H1 (cell line): ENCODE results near the gene IQSEC3. TPM values are rescaled to one million over a fixed set of nuclear protein-coding genes. Genes with fewer than 3 reads are reported as not detected.

Experiments used
- CTCF ChIA-PET: fragments of 300-600 bp; sonication (Branson Sonifier 250); formaldehyde crosslinking; loops from one replicate; lab custom pipeline; 2021; ENCODE audit not compliant: partially characterized antibody; lab: Charles Lee
- POLR2A ChIA-PET: fragments of 300-600 bp; sonication (Branson Sonifier 250); formaldehyde crosslinking; loops from one replicate; lab custom pipeline; 2021; ENCODE audit warnings: inconsistent platforms; ENCODE audit not compliant: partially characterized antibody; lab: Charles Lee
- DNase-seq, 2 experiments: peaks; one replicate each; pipeline versions ENCODE4 v3.0.0 to v3.0.0-alpha.2; 2010 to 2022; ENCODE audit warnings: low spot score in 2 of 2, low read depth in 1 of 2, mixed read lengths in 1 of 2
- FAIRE-seq: peaks from 2 replicates; lab custom pipeline; 2011; peaks lifted over from hg19 to GRCh38; lab: Jason Lieb, UNC
- H2AFZ ChIP-seq: 2 replicates; pipeline ENCODE4 v1.8.1; 2012; ENCODE audit warnings: low read length, inconsistent platforms
- H2AK5ac ChIP-seq: 2 replicates; pipeline ENCODE4 v1.6.1; 2013; ENCODE audit warnings: low read depth, low read length
- H2BK120ac ChIP-seq: replicated peaks from 2 replicates; pipeline ENCODE3; 2013; ENCODE audit warnings: low read depth, low read length, inconsistent platforms
- H2BK12ac ChIP-seq: 2 replicates; pipeline ENCODE4 v1.6.1; 2013; ENCODE audit warnings: low read depth, low read length
- H2BK15ac ChIP-seq: 2 replicates; pipeline ENCODE4 v1.6.1; 2013; ENCODE audit warnings: low read length
- H2BK20ac ChIP-seq: 2 replicates; pipeline ENCODE4 v1.6.1; 2013; ENCODE audit warnings: low read length
- H2BK5ac ChIP-seq: 2 replicates; pipeline ENCODE4 v1.6.1; 2013; ENCODE audit warnings: low read depth, low read length
- H3K14ac ChIP-seq: 2 replicates; pipeline ENCODE4 v1.6.1; 2013; ENCODE audit warnings: inconsistent platforms; ENCODE audit not compliant: insufficient read length
- H3K18ac ChIP-seq: 2 replicates; pipeline ENCODE4 v1.6.1; 2013; ENCODE audit warnings: low read length; ENCODE audit errors: extremely low read depth
- H3K23ac ChIP-seq: 2 replicates; pipeline ENCODE4 v1.6.1; 2013; ENCODE audit warnings: inconsistent platforms; ENCODE audit not compliant: insufficient read length
- H3K23me2 ChIP-seq: 2 replicates; pipeline ENCODE4 v1.6.1; 2013; ENCODE audit warnings: low read depth, low read length
- H3K27ac ChIP-seq: 2 replicates; pipeline ENCODE4 v1.6.1; 2011; ENCODE audit warnings: low read depth, low read length, inconsistent platforms
- H3K27me3 ChIP-seq, 4 experiments: replicated peaks in 1 of 4; 1 replicate in 1 of 4; 2 replicates in 3 of 4; pipeline versions ENCODE4 v1.6.1 to v1.8.1; 2011 to 2013; ENCODE audit warnings: low read length in 3 of 4, mild to moderate bottlenecking in 3 of 4, inconsistent platforms in 2 of 4, mixed read lengths in 2 of 4, moderate library complexity in 1 of 4; ENCODE audit not compliant: control insufficient read depth in 3 of 4, insufficient read depth in 3 of 4; ENCODE audit errors: extremely low read depth in 1 of 4
- H3K36me3 ChIP-seq, 4 experiments: 2 replicates each; pipeline versions ENCODE4 v1.6.1 to v1.8.1; 2011 to 2013; ENCODE audit warnings: mild to moderate bottlenecking in 4 of 4, low read length in 3 of 4, moderate library complexity in 2 of 4, control low read depth in 1 of 4, inconsistent platforms in 1 of 4; ENCODE audit not compliant: insufficient read depth in 4 of 4, control insufficient read depth in 2 of 4
- H3K4ac ChIP-seq: replicated peaks from 2 replicates; pipeline ENCODE3; 2013; ENCODE audit warnings: low read length, low read depth, mixed read lengths, inconsistent platforms; ENCODE audit not compliant: insufficient read length
- H3K4me1 ChIP-seq, 4 experiments: replicated peaks in 1 of 4; 1 replicate in 1 of 4; 2 replicates in 3 of 4; pipeline versions ENCODE4 v1.6.1 to v1.8.1; 2011 to 2013; ENCODE audit warnings: low read length in 3 of 4, inconsistent platforms in 2 of 4, mixed read lengths in 1 of 4; ENCODE audit not compliant: insufficient read depth in 4 of 4, control insufficient read depth in 3 of 4
- H3K4me2 ChIP-seq, 2 experiments: 2 replicates each; pipeline versions ENCODE4 v1.6.1 to v1.8.1; 2011 to 2013; ENCODE audit warnings: low read depth in 2 of 2, low read length in 2 of 2, control low read depth in 1 of 2, inconsistent platforms in 1 of 2, mild to moderate bottlenecking in 1 of 2; ENCODE audit not compliant: insufficient read depth in 1 of 2
- H3K4me3 ChIP-seq, 4 experiments: fragments of 200-600, 300-600 bp in 1 of 4; sonication (generic), shearing (Covaris generic), sonication (Bioruptor Twin) in 1 of 4; 2 replicates each; pipeline versions ENCODE4 v1.5.1 to v1.8.1; 2011 to 2016; ENCODE audit warnings: low read length in 4 of 4, low read depth in 3 of 4, control low read depth in 2 of 4, inconsistent platforms in 2 of 4, mild to moderate bottlenecking in 2 of 4, mixed read lengths in 1 of 4, moderate library complexity in 1 of 4; ENCODE audit not compliant: insufficient read depth in 2 of 4; ENCODE audit errors: extremely low read depth in 1 of 4
- H3K56ac ChIP-seq: replicated peaks from 2 replicates; pipeline ENCODE3; 2013; ENCODE audit warnings: low read depth, mild to moderate bottlenecking, mixed read lengths, low read length, inconsistent platforms; ENCODE audit not compliant: insufficient read length
- H3K79me1 ChIP-seq: 2 replicates; pipeline ENCODE4 v1.6.1; 2013; ENCODE audit warnings: low read depth, low read length, control low read depth
- H3K79me2 ChIP-seq, 2 experiments: 2 replicates each; pipeline versions ENCODE4 v1.6.1 to v1.8.1; 2012 to 2013; ENCODE audit warnings: low read length in 2 of 2, mild to moderate bottlenecking in 2 of 2, inconsistent platforms in 1 of 2; ENCODE audit not compliant: insufficient read depth in 2 of 2, control insufficient read depth in 1 of 2
- H3K9ac ChIP-seq, 4 experiments: replicated peaks in 1 of 4; 1 replicate in 1 of 4; 2 replicates in 3 of 4; pipeline versions ENCODE4 v1.6.1 to v1.8.1; 2011 to 2013; ENCODE audit warnings: low read depth in 3 of 4, low read length in 3 of 4, control low read depth in 2 of 4, mild to moderate bottlenecking in 2 of 4, moderate library complexity in 2 of 4, inconsistent platforms in 1 of 4; ENCODE audit errors: extremely low read depth in 1 of 4
- H3K9me3 ChIP-seq, 2 experiments: 2 replicates each; pipeline versions ENCODE4 v1.6.1 to v1.8.1; 2012 to 2013; ENCODE audit warnings: mild to moderate bottlenecking in 2 of 2, moderate library complexity in 2 of 2, control low read depth in 1 of 2, inconsistent platforms in 1 of 2, low read depth in 1 of 2, low read length in 1 of 2, mixed read lengths in 1 of 2; ENCODE audit not compliant: insufficient read depth in 2 of 2
- H4K20me1 ChIP-seq, 2 experiments: replicated peaks in 1 of 2; 2 replicates each; pipeline versions ENCODE3 to v1.8.1; 2011 to 2013; ENCODE audit warnings: inconsistent platforms in 2 of 2, low read length in 2 of 2, mild to moderate bottlenecking in 1 of 2; ENCODE audit not compliant: insufficient read depth in 2 of 2, control insufficient read depth in 1 of 2
- H4K5ac ChIP-seq: 2 replicates; pipeline ENCODE4 v1.6.1; 2013; ENCODE audit warnings: low read length, low read depth, mixed read lengths, inconsistent platforms; ENCODE audit not compliant: insufficient read length
- H4K8ac ChIP-seq: 2 replicates; pipeline ENCODE4 v1.8.0; 2013; ENCODE audit warnings: mild to moderate bottlenecking, moderate library complexity, low read length, inconsistent platforms; ENCODE audit not compliant: insufficient read depth; ENCODE audit errors: extremely low read depth
- H4K91ac ChIP-seq: replicated peaks from 2 replicates; pipeline ENCODE3; 2013; ENCODE audit warnings: low read length, mixed read lengths, inconsistent platforms; ENCODE audit not compliant: insufficient read length
- BACH1 ChIP-seq: IDR thresholded peaks from 2 replicates; pipeline ENCODE4 v1.6.1; 2012; ENCODE audit warnings: low read length, improper control_type of control experiment
- BCL11A ChIP-seq, 2 experiments: IDR thresholded peaks; one replicate each; pipeline ENCODE4 v1.6.1; 2011; ENCODE audit warnings: low read depth in 2 of 2, low read length in 2 of 2, mild to moderate bottlenecking in 2 of 2
- CBX8 ChIP-seq: fragments of 300-800, 300-1000 bp; sonication (generic); IDR thresholded peaks from 2 replicates; pipeline ENCODE4 v1.7.1; 2016; ENCODE audit warnings: low read depth, low read length, borderline replicate concordance
- CEBPB ChIP-seq: IDR thresholded peaks from 2 replicates; pipeline ENCODE4 v1.6.1; 2012; ENCODE audit warnings: low read depth, low read length
- CHD1 ChIP-seq: IDR thresholded peaks from 2 replicates; pipeline ENCODE4 v1.6.1; 2012; ENCODE audit warnings: low read depth, low read length, improper control_type of control experiment
- CHD2 ChIP-seq: IDR thresholded peaks from 2 replicates; pipeline ENCODE4 v1.6.1; 2012; ENCODE audit warnings: low read length, improper control_type of control experiment
- CREB1 ChIP-seq: IDR thresholded peaks from 2 replicates; pipeline ENCODE4 v1.6.1; 2012; ENCODE audit warnings: inconsistent platforms
- HDAC6 ChIP-seq: IDR thresholded peaks from one replicate; pipeline ENCODE4 v1.7.1; 2012; ENCODE audit warnings: low read depth, mild to moderate bottlenecking, inconsistent platforms, low read length, moderate library complexity
- JUN ChIP-seq: IDR thresholded peaks from 2 replicates; pipeline ENCODE4 v1.6.1; 2011; ENCODE audit warnings: low read depth, mild to moderate bottlenecking, improper control_type of control experiment, low read length
- KDM5A ChIP-seq: fragments of 200-600 bp; IDR thresholded peaks from 2 replicates; pipeline ENCODE4 v1.7.1; 2012; ENCODE audit warnings: mild to moderate bottlenecking, low read length, inconsistent platforms, mixed read lengths
- PHF8 ChIP-seq: fragments of 200-600 bp; sonication (generic); conservative IDR thresholded peaks from 2 replicates; pipeline ENCODE4 v1.7.1; 2012; ENCODE audit warnings: low read depth, mild to moderate bottlenecking, inconsistent platforms, low read length, moderate library complexity
- POLR2A ChIP-seq, 2 experiments: IDR thresholded peaks; 1 replicate in 1 of 2; 2 replicates in 1 of 2; pipeline ENCODE4 v1.6.1; 2011; ENCODE audit warnings: low read depth in 2 of 2, low read length in 2 of 2, mild to moderate bottlenecking in 2 of 2; ENCODE audit errors: control extremely low read depth in 1 of 2
- RBBP5 ChIP-seq: IDR thresholded peaks from 2 replicates; pipeline ENCODE4 v1.7.1; 2012; ENCODE audit warnings: low read depth, mild to moderate bottlenecking, inconsistent platforms, low read length, moderate library complexity, borderline replicate concordance
- RNF2 ChIP-seq: fragments of 200-900, 300-1000 bp; sonication (generic); IDR thresholded peaks from 2 replicates; pipeline ENCODE4 v1.7.1; 2016; ENCODE audit warnings: borderline replicate concordance, low read depth, mild to moderate bottlenecking, antibody characterized with exemption, low read length; ENCODE audit not compliant: poor library complexity, severe bottlenecking; ENCODE audit errors: missing control alignments
- SUZ12 ChIP-seq: fragments of 200-600 bp; sonication (generic); IDR thresholded peaks from 2 replicates; pipeline ENCODE4 v1.6.1; 2012; ENCODE audit warnings: mild to moderate bottlenecking, inconsistent platforms, low read length, moderate library complexity, mixed read lengths
- TAF1 ChIP-seq: IDR thresholded peaks from 2 replicates; pipeline ENCODE4 v1.6.1; 2011; ENCODE audit warnings: mild to moderate bottlenecking, low read depth, low read length
- WGBS, 2 experiments: shearing (Covaris generic) in 1 of 2; methylation state at CpG; one replicate each; pipeline versions ENCODE4 v1.1.6 to v1.1.7; 2013 to 2015; ENCODE audit warnings: low lambda C conversion rate in 2 of 2, mixed read lengths in 2 of 2, inconsistent platforms in 1 of 2, low coverage in 1 of 2, missing lambda C conversion rate in 1 of 2; ENCODE audit not compliant: insufficient replicate concordance in 2 of 2, insufficient coverage in 1 of 2, insufficient read length in 1 of 2; ENCODE audit errors: extremely low coverage in 1 of 2, missing lambda C conversion rate in 1 of 2; 5-methylcytosine and 5-hydroxymethylcytosine counted together
- polyA plus RNA-seq, 7 experiments: library from polyadenylated mRNA; depleted of rRNA in 3 of 7; stranded (reverse) in 5 of 7; unstranded in 2 of 7; fragments of >200 nt in 5 of 7; fragments of 200-250 nt in 2 of 7; gene quantifications; 1 replicate in 5 of 7; 2 replicates in 1 of 7; 4 replicates in 1 of 7; pipeline versions ENCODE4 v1.2.1 to v1.2.3, GENCODE V29; 2011 to 2013; ENCODE audit warnings: missing spikeins in 2 of 7, mixed read lengths in 2 of 7
- total RNA-seq: library from RNA; stranded (reverse); fragmentation: NEBNext Ultra II Directional; extraction: Animal tissue kit (Norgen Biotek cat#: 25700); gene quantifications from 2 replicates; pipeline ENCODE4 v1.2.1, GENCODE V29; 2021

IQSEC3 gene
- total and polyA plus RNA-seq, 2 of the 8 experiments (the other 6 are each of a cell fraction or from before 2014, with no cell fraction given), result 1.2 to 3.1 TPM

GRCh38 chr12:207804-208203 lies 141.2 kb downstream of the IQSEC3 start:
- no peaks in the 10 kb centered on the region; a peak in 1 of 8 replicates for H3K36me3 ChIP-seq
- H3K56ac ChIP-seq, result no peak overlapping the region
- no peaks in the 10 kb centered on the region for H3K79me1 ChIP-seq
- H3K14ac ChIP-seq, result no peak overlapping the region
- H3K79me2 ChIP-seq, result no peaks in the 10 kb centered on the region
- no peak overlapping the region for H3K4me3 ChIP-seq
- H2BK20ac ChIP-seq, result no peak overlapping the region
- no peak overlapping the region for H2BK5ac ChIP-seq
- no peak overlapping the region for H4K91ac ChIP-seq
- 87% methylated on average over 10 of the region's 10 CpGs; no CpG with 5 or more reads in 1 of the 2 experiments for WGBS, 2 experiments
- CTCF ChIA-PET, result no interaction called here
- DNase-seq (no peak), FAIRE-seq (no peak)
- no peak overlapping the region for H3K4ac ChIP-seq
- POLR2A ChIA-PET, result no interaction called here
- H4K20me1 ChIP-seq, result peaks cover 0 to 2% of the 10 kb centered on the region in 2 experiments
- H3K18ac ChIP-seq, result no peak overlapping the region
- no peak overlapping the region for H2BK12ac ChIP-seq
- peaks cover 0 to 18% (median 9%) of the 10 kb centered on the region in 4 experiments; a peak in 6 of 7 replicates for H3K4me1 ChIP-seq
- H2AK5ac ChIP-seq, result no peak overlapping the region
- H4K8ac ChIP-seq, result no peak overlapping the region
- no peaks in the 10 kb centered on the region for H3K9me3 ChIP-seq
- no peak overlapping the region for H3K4me2 ChIP-seq
- no peak overlapping the region for H4K5ac ChIP-seq
- no peak overlapping the region for H3K9ac ChIP-seq
- no peak overlapping the region for H2BK120ac ChIP-seq
- H2BK15ac ChIP-seq, result no peak overlapping the region
- peaks cover 3 to 46% (median 32%) of the 10 kb centered on the region in 4 experiments for H3K27me3 ChIP-seq
- H2AFZ ChIP-seq, result no peak overlapping the region
- peaks cover 5% of the 10 kb centered on the region; the same call in 1 of the 2 replicates for H3K23me2 ChIP-seq
- no peak overlapping the region for H3K27ac ChIP-seq
- H3K23ac ChIP-seq, result no peak overlapping the region
- TF ChIP-seq KDM5A, result no peak
- no peak for TF ChIP-seq CHD1
- TF ChIP-seq JUN, result no peak
- no peak for TF ChIP-seq BACH1
- TF ChIP-seq POLR2A (IDR thresholded peaks at IDR 0.05; ENCODE audit: control extremely low read depth in 1 of 2, low read depth in 2 of 2, low read length in 2 of 2), result no peak
- TF ChIP-seq CEBPB, result no peak
- no peak for TF ChIP-seq SUZ12
- TF ChIP-seq CREB1, result no peak
- no peak for TF ChIP-seq RBBP5
- TF ChIP-seq TAF1, result no peak
- TF ChIP-seq RNF2, result no peak
- TF ChIP-seq CBX8, result no peak
- TF ChIP-seq PHF8, result no peak
- no peak for TF ChIP-seq BCL11A (IDR thresholded peaks at IDR 0.05; ENCODE audit: low read depth in 2 of 2, low read length in 2 of 2)
- TF ChIP-seq HDAC6, result no peak
- TF ChIP-seq CHD2, result no peak
